Thymus (tissue), 11 donors: ENCODE measurements around the gene SNRPF. TPM values are rescaled to one million over a fixed set of nuclear protein-coding genes. Genes with fewer than 3 reads are reported as not detected.

Experiments used
- DNase-seq, 9 donors: peaks; one replicate each; pipeline ENCODE4 v3.0.0-alpha.2; 2013; ENCODE audit warnings: low spot score in 9 of 9, low read depth in 6 of 9, missing footprints in 1 of 9
- H3K27ac ChIP-seq, 2 donors: one replicate each; pipeline ENCODE4 v1.5.1; 2013; ENCODE audit warnings: control low read depth in 1 of 2, low read depth in 1 of 2, low read length in 1 of 2, mild to moderate bottlenecking in 1 of 2, moderate library complexity in 1 of 2
- H3K27me3 ChIP-seq, 2 donors: one replicate each; pipeline ENCODE4 v1.5.1; 2013; ENCODE audit warnings: low read length in 1 of 2; ENCODE audit not compliant: control insufficient read depth in 2 of 2, insufficient read depth in 1 of 2
- H3K36me3 ChIP-seq, 2 donors: one replicate each; pipeline ENCODE4 v1.5.1; 2013; ENCODE audit warnings: low read length in 1 of 2, mild to moderate bottlenecking in 1 of 2, moderate library complexity in 1 of 2; ENCODE audit not compliant: control insufficient read depth in 2 of 2, insufficient read depth in 2 of 2
- H3K4me1 ChIP-seq, 2 donors: one replicate each; pipeline ENCODE4 v1.5.1; 2013; ENCODE audit warnings: low read length in 2 of 2; ENCODE audit not compliant: control insufficient read depth in 2 of 2, insufficient read depth in 2 of 2
- H3K4me3 ChIP-seq, 2 donors: one replicate each; pipeline ENCODE4 v1.5.1; 2013; ENCODE audit warnings: low read length in 2 of 2, control low read depth in 1 of 2, mild to moderate bottlenecking in 1 of 2
- H3K9me3 ChIP-seq, 2 donors: one replicate each; pipeline ENCODE4 v1.5.1; 2013; ENCODE audit warnings: low read length in 1 of 2, mild to moderate bottlenecking in 1 of 2; ENCODE audit not compliant: control insufficient read depth in 2 of 2, insufficient read depth in 1 of 2
- WGBS: extraction: QIAGEN DNeasy Blood & Tissue Kit; methylation state at CpG from one replicate; pipeline ENCODE4 v1.1.7; 2013; 5-methylcytosine and 5-hydroxymethylcytosine counted together
- polyA plus RNA-seq: library from polyadenylated mRNA; stranded (reverse); fragments of 200-250 nt; gene quantifications from one replicate; pipeline ENCODE4 v1.2.3, GENCODE V29; 2013
- total RNA-seq: library from RNA; stranded (reverse); fragments of 120-200 nt; gene quantifications from one replicate; pipeline ENCODE4 v1.2.4, GENCODE V29; 2013
- donor health status: healthy.

The SNRPF gene
- total and polyA plus RNA-seq, 2 donors, result 41.9 to 45.1 TPM

- H3K27ac ChIP-seq, result no peak overlapping the region
- no peak overlapping the region for H3K4me3 ChIP-seq
- H3K9me3 ChIP-seq, result no peaks in the 10 kb centered on the region
- no peaks in the 10 kb centered on the region for H3K27me3 ChIP-seq
- 94% methylated on average over 4 of the region's 4 CpGs for WGBS
- H3K4me1 ChIP-seq, result no peaks in the 10 kb centered on the region
- no peaks in the 10 kb centered on the region for H3K36me3 ChIP-seq
- no peak for DNase-seq
These were observed 38.1 kb downstream of the SNRPF start for GRCh38 chr12:95896846-95897245.

- H3K27ac ChIP-seq, result no peak overlapping the region
- no peak overlapping the region for H3K4me3 ChIP-seq
- H3K9me3 ChIP-seq, result no peaks in the 10 kb centered on the region
- no peaks in the 10 kb centered on the region for H3K27me3 ChIP-seq
- WGBS, result 75% methylated on average over 4 of the region's 4 CpGs
- no peaks in the 10 kb centered on the region for H3K4me1 ChIP-seq
- no peaks in the 10 kb centered on the region for H3K36me3 ChIP-seq
- no peak for DNase-seq
These were observed 39.3 kb downstream of the SNRPF start for GRCh38 chr12:95898081-95898480.

GRCh38 chr12:95908573-95908972 lies 49.8 kb downstream of the SNRPF start:
- no peak for DNase-seq
- no peaks in the 10 kb centered on the region for H3K4me1 ChIP-seq
- H3K36me3 ChIP-seq, result no peaks in the 10 kb centered on the region
- no peak overlapping the region for H3K27ac ChIP-seq
- no peaks in the 10 kb centered on the region for H3K27me3 ChIP-seq
- H3K4me3 ChIP-seq, result no peak overlapping the region
- H3K9me3 ChIP-seq, result no peaks in the 10 kb centered on the region

- WGBS, result 94% methylated on average over 3 of the region's 3 CpGs
- H3K9me3 ChIP-seq, result no peaks in the 10 kb centered on the region
- H3K27me3 ChIP-seq, result no peaks in the 10 kb centered on the region
- H3K36me3 ChIP-seq, result no peaks in the 10 kb centered on the region
- no peak overlapping the region for H3K27ac ChIP-seq
- no peaks in the 10 kb centered on the region for H3K4me1 ChIP-seq
- no peak overlapping the region for H3K4me3 ChIP-seq
- no peak for DNase-seq
These were observed 51.1 kb downstream of the SNRPF start for GRCh38 chr12:95909871-95910270.

Other genes starting within 250 kb of the SNRPF start
- gene NTN4, start 68.2 kb upstream of the SNRPF start, total RNA-seq, result 2.4 TPM
- gene NTN4, start 68.2 kb upstream of the SNRPF start, polyA plus RNA-seq, result 21.9 TPM
- 0.05 TPM for gene CCDC38, start 83.7 kb downstream of the SNRPF start, total RNA-seq
- gene CCDC38, start 83.7 kb downstream of the SNRPF start, polyA plus RNA-seq, result 0.07 TPM
- 0.52 TPM for gene AMDHD1, start 84.4 kb downstream of the SNRPF start, total RNA-seq
- 2.2 TPM for gene AMDHD1, start 84.4 kb downstream of the SNRPF start, polyA plus RNA-seq
- gene HAL, start 137.4 kb downstream of the SNRPF start, total RNA-seq, result 0.38 TPM
- gene HAL, start 137.4 kb downstream of the SNRPF start, polyA plus RNA-seq, result 1.7 TPM
- gene LTA4H, start 176.6 kb downstream of the SNRPF start, total RNA-seq, result 72.1 TPM
- gene LTA4H, start 176.6 kb downstream of the SNRPF start, polyA plus RNA-seq, result 61.5 TPM